M059J (cell line): ENCODE data around the gene RASA4. TPM values are rescaled to one million over a fixed set of nuclear protein-coding genes. Genes with fewer than 3 reads are reported as not detected.
"Not testable (repeated sequence)": the region's sequence is repeated elsewhere in the genome, so short reads cannot be mapped to it uniquely, and the experiment has no call there.

Source experiments
- DNase-seq: peaks from one replicate; pipeline ENCODE4 v3.0.0-alpha.2; 2012; ENCODE audit warnings: low read depth
- total RNA-seq: library from RNA; depleted of rRNA; stranded (reverse); fragments of >200 nt; shearing (Covaris generic); gene quantifications from 2 replicates; pipeline ENCODE4 v1.2.3, GENCODE V29; 2014

The RASA4 gene
- total RNA-seq, 1 experiment from 2014 or later, result 9.0 TPM

DNA sequence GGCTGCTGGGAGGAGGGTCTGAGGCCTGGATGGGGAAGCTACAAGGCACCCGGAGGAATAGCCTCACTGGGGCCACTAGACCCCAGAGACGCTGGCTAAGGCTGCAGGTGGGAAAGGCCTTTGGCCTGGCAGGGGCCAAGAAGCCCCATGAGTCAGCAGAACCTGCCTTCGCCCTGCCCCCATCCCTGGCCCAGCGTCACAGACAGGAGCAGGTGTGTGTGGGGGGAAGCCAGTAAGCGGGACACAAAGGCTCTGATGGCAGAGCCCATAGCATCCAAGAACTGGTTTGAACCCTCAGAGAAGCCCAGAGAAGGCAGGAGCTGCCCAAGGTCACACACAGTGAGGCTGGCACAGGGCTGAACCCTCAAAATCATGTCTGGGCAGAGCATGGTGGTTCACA, 9.7 kb downstream of the RASA4 start:
- not testable (repeated sequence) for DNase-seq

- not testable (repeated sequence) for DNase-seq
These were observed 12.0 kb downstream of the RASA4 start for GRCh38 chr7:102604431-102605145.

GRCh38 chr7:102602317-102602716, 14.2 kb downstream of the RASA4 start:
- DNase-seq, result not testable (repeated sequence)

DNA sequence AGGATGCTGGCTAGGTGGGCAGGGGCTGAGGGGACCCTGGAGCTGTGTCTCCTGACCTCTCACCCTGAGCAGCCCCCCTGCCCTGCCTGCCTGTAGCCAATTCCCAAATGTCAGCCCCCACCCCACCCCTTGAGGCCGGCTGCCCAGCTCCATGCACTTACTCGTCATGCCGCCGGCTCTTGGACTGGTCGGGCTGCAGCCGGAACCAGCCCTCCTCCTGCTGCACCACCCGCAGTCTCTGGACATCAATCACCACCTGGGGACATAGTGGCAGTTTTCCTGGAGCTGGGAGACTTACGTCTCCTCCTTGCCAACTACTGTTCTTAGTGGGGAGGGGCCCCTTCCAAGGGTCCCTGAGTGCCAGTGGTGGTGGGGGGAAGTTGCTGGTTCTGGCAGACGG, 16.9 kb downstream of the RASA4 start:
- not testable (repeated sequence) for DNase-seq

DNA sequence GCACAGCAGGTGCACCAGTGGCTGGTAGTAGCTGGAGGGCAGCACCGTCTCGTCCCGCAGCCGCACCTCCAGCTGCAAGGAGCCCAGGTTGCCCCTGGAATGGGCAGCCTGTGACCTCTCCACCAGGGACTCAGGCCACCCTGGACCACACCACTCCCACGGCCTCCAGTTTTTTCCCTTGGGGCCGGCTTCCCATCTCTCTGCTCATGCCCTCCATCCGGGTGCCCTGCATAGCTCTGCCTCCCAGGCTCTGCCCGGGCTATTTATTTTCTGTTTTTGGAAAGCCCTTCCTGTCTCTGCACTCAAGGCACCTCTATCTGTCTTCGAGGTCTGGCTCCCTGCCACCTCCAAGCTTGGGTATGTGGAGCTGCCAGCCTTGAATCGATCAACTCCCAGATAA, 20.5 kb downstream of the RASA4 start:
- DNase-seq, result not testable (repeated sequence)

GRCh38 chr7:102593637-102594334, 22.8 kb downstream of the RASA4 start:
- DNase-seq, result not testable (repeated sequence)

- DNase-seq, result not testable (repeated sequence)
These were observed 24.0 kb downstream of the RASA4 start for GRCh38 chr7:102592477-102593019.

GRCh38 chr7:102589857-102590256, 26.7 kb downstream of the RASA4 start:
- DNase-seq, result not testable (repeated sequence)

- DNase-seq, result not testable (repeated sequence)
These were observed 33.1 kb downstream of the RASA4 start for GRCh38 chr7:102583495-102583894.

- not testable (repeated sequence) for DNase-seq
These were observed 34.8 kb downstream of the RASA4 start for GRCh38 chr7:102581722-102582121.

DNA sequence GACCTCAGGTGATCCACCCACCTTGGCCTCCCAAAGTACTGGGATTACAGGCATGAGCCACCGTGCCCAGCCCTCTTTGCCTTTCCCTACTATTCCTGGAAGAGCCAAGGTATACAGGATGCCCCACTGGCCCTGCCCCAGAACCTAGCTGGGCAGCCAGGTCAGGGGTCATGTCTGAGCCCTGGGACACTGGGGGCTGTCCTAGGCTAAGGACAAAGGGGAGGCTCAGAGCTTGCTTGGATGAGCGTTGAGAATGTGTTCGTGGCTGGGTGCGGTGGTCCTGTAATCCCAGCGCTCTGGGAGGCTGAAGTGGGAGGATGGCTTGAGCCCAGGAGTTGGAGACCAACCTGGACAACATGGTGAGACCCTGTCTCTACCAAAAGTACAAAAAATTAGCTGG, 38.1 kb downstream of the RASA4 start:
- not testable (repeated sequence) for DNase-seq

- DNase-seq, result not testable (repeated sequence)
These were observed 39.0 kb downstream of the RASA4 start for GRCh38 chr7:102577315-102578240.

DNA sequence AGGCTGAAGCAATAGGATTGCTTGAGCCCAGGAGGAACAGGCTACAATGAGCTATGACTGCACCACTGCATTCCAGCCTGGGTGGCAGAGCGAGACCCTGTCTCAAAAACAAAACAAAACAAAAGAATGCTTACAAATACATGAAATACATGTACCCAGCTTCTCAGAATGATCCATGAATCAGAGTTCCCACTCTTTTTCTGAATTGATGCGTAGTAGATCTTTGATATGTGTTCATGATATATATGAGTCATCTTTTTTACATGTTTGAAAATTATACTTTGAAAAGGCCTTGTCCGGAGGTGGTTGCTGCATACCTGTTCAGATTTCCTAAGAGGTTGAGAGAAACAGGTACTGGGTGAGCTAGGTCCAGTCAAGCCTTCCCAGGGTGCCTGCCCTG, 40.2 kb downstream of the RASA4 start:
- not testable (repeated sequence) for DNase-seq

DNA sequence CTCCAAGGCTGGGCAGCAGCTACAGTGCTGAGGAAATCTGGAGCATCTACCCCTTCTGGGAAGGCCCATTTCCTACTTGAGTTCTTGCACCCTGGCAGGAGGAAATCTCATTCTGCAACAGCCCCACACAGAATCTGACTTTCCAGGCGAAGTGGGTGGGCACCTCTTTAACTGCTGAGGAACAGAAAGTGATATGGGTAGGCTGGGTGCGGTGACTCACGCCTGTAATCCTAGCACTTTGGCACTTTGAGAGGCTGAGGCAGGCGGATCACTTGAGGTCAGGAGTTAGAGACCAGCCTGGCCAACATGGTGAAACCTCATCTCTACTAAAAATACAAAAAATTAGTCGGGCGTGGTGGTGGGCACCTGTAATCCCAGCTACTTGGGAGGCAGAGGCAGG, 41.9 kb downstream of the RASA4 start:
- not testable (repeated sequence) for DNase-seq

GRCh38 chr7:102572261-102573239, 44.0 kb downstream of the RASA4 start, which contains the start of gene POLR2J3:
Gene POLR2J3 (minus strand): TSS chr7:102572583. CDS start chr7:102572521, 62 bp downstream.
- DNase-seq, result peak; percentile 69

DNA sequence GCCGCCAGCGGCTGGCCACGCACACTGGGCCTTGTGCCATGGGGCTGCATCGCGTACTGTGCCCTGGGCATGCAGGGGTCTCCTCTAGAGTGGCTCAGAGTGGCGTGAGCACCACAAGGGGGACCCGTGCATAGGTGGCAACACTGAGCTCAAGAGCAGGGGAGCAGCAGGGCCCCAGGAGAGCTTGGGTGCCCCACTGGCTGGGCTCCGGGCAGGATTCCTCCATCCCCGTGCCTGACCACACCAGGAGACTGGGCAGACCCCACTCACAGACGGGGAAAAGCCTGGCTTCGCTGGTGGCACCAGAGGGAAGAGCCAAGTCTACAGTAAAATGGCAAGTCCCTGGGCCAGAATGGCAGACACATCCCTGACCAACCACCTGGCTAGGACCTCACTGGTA, 47.9 kb downstream of the RASA4 start:
- DNase-seq, result not testable (repeated sequence)

DNA sequence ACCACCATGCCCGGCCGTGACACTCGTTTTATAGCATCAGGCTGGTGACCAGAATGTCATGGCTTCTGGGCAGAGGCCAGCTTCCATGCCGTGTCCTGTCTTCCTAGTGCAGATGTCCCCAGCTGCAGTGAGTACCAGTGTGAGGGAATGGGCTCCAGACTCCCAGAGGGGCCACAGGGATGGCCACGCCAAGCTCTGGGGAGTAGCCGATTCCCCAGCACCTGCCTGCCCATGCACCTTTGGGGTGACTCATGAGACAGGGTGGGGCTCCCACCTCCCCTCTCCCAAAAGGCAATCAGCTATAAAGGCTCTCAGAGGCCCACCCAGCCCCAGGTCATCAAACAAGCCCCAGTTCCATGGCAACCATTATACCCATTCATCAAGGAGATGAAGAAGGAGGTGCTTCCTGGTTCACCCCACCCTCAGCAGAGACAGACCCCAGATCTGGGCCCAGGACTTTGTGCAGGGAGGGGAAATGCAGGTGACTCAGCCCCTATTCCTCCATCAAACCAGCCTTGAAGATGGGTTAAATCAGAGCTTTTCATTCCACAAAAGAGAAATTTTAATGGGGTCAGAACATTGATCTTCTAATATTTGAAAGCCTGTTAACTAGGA, 65.6 kb downstream of the RASA4 start, which contains the start of gene SPDYE2:
TSS of gene SPDYE2 (plus strand) at position 419 of the 615 bp plus-strand sequence. CDS start 2,030 bp downstream, outside the sequence.
- not testable (repeated sequence) for DNase-seq

DNA sequence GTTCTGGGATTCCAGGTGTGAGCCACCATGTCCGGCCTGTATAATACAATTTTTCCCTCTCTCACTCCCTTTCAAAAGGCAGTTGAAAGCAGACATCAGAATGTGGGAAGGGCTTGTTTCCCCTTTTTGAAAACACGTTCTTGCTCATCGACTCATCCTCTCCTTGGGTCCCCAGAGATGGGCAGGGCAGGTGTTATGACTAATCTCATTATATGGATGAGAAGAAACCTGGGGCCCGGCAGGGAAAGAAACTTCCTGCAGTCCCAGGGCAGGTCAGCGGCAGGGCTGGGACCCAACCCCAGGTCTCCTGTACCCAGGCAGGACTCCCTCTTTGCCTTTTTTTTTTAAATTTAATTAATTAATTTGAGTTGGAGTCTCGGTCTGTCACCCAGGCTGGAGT, 70.2 kb downstream of the RASA4 start:
- DNase-seq, result not testable (repeated sequence)

GRCh38 chr7:102545288-102545687, 71.3 kb downstream of the RASA4 start:
- DNase-seq, result not testable (repeated sequence)

DNA sequence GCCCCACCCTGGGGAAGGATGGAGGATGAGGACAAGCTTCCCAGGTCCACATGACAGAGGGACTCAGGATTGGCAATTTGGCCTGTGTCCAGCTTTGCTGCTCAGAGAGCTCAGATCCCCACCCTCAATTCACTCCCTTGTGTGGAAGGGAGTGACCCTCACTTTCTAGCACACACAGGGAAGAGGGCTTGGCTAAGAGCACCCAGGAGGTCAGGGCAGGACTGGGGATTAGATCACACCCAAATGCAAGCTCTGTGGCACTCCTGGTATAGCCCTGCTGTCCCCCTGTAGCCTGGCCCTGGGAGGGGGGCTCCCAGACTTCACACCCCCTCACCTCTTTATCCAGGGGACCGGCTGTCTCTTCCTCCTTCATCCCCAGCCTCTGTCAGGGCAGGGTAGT, 72.2 kb downstream of the RASA4 start:
- DNase-seq, result not testable (repeated sequence)
